Liver (tissue), 9 donors: ENCODE data around the gene CDT1. TPM values are rescaled to one million over a fixed set of nuclear protein-coding genes. Genes with fewer than 3 reads are reported as not detected.
A peak's percentile ranks its signal among the peaks of the same experiment; 100 is the strongest.

ENCODE experiments used
- DNase-seq: peaks from one replicate; pipeline ENCODE4 v3.0.0-alpha.2; 2017; ENCODE audit warnings: low spot score
- H3K27ac ChIP-seq, 2 donors: one replicate each; pipeline ENCODE4 v1.7.0; 2013; ENCODE audit warnings: inconsistent platforms in 2 of 2, low read length in 2 of 2, control low read depth in 1 of 2, low read depth in 1 of 2, mild to moderate bottlenecking in 1 of 2
- H3K27me3 ChIP-seq, 4 donors: one replicate each; pipeline versions ENCODE4 v1.6.1 to v1.7.0; 2013; ENCODE audit warnings: low read length in 3 of 4, inconsistent platforms in 1 of 4, mild to moderate bottlenecking in 1 of 4, moderate library complexity in 1 of 4; ENCODE audit not compliant: control insufficient read depth in 4 of 4, insufficient read depth in 4 of 4
- H3K36me3 ChIP-seq, 4 donors: one replicate each; pipeline versions ENCODE4 v1.6.1 to v1.7.0; 2013; ENCODE audit warnings: low read length in 3 of 4, mild to moderate bottlenecking in 3 of 4, low read depth in 1 of 4, moderate library complexity in 1 of 4; ENCODE audit not compliant: control insufficient read depth in 4 of 4, insufficient read depth in 3 of 4
- H3K4me1 ChIP-seq, 4 donors: one replicate each; pipeline versions ENCODE4 v1.6.1 to v1.7.0; 2013; ENCODE audit warnings: low read length in 3 of 4, mild to moderate bottlenecking in 3 of 4, moderate library complexity in 1 of 4; ENCODE audit not compliant: control insufficient read depth in 4 of 4, insufficient read depth in 4 of 4
- H3K4me3 ChIP-seq, 3 donors: one replicate each; pipeline versions ENCODE4 v1.6.1 to v1.7.0; 2013; ENCODE audit warnings: low read length in 3 of 3, control low read depth in 1 of 3, low read depth in 1 of 3, mild to moderate bottlenecking in 1 of 3
- H3K9ac ChIP-seq, 2 donors: one replicate each; pipeline ENCODE4 v1.7.0; 2013; ENCODE audit warnings: low read length in 2 of 2, mild to moderate bottlenecking in 2 of 2, moderate library complexity in 2 of 2, control low read depth in 1 of 2, low read depth in 1 of 2
- H3K9me3 ChIP-seq, 4 donors: one replicate each; pipeline versions ENCODE4 v1.6.1 to v1.7.0; 2013; ENCODE audit warnings: low read length in 3 of 4; ENCODE audit not compliant: control insufficient read depth in 4 of 4
- ATF3 ChIP-seq: IDR thresholded peaks from 2 replicates; pipeline ENCODE4 v1.6.1; 2016; ENCODE audit warnings: antibody characterized with exemption
- CTCF ChIP-seq: fragments of 150-350 bp; IDR thresholded peaks from 2 replicates; pipeline ENCODE4 v1.5.1; 2017; ENCODE audit warnings: improper control_type of control experiment, low read depth, low read length; ENCODE audit not compliant: missing input control
- EGR1 ChIP-seq, 2 donors: IDR thresholded peaks; 2 replicates each; pipeline ENCODE4 v1.6.1; 2016 to 2018; ENCODE audit warnings: antibody characterized with exemption in 2 of 2, low read depth in 2 of 2
- FOXA1 ChIP-seq: IDR thresholded peaks from 2 replicates; pipeline ENCODE4 v1.6.1; 2016; ENCODE audit warnings: antibody characterized with exemption
- FOXA2 ChIP-seq: IDR thresholded peaks from 2 replicates; pipeline ENCODE4 v1.6.1; 2016; ENCODE audit warnings: antibody characterized with exemption
- GABPA ChIP-seq, 2 donors: IDR thresholded peaks in 1 of 2; conservative IDR thresholded peaks in 1 of 2; 2 replicates each; pipeline ENCODE4 v1.6.1; 2016; ENCODE audit warnings: antibody characterized with exemption in 2 of 2, mild to moderate bottlenecking in 1 of 2, moderate library complexity in 1 of 2
- HNF4A ChIP-seq, 2 donors: conservative IDR thresholded peaks; 2 replicates each; pipeline ENCODE4 v1.6.1; 2016; ENCODE audit warnings: antibody characterized with exemption in 2 of 2, mild to moderate bottlenecking in 2 of 2
- HNF4G ChIP-seq: IDR thresholded peaks from 2 replicates; pipeline ENCODE4 v1.6.1; 2016; ENCODE audit warnings: antibody characterized with exemption
- JUND ChIP-seq, 2 donors: IDR thresholded peaks; 2 replicates each; pipeline ENCODE4 v1.6.1; 2016; ENCODE audit warnings: antibody characterized with exemption in 2 of 2
- MAX ChIP-seq: IDR thresholded peaks from 2 replicates; pipeline ENCODE4 v1.6.1; 2016; ENCODE audit warnings: antibody characterized with exemption
- NR2F2 ChIP-seq: IDR thresholded peaks from 2 replicates; pipeline ENCODE4 v1.6.1; 2016; ENCODE audit warnings: antibody characterized with exemption
- RAD21 ChIP-seq, 2 donors: IDR thresholded peaks; 2 replicates each; pipeline ENCODE4 v1.6.1; 2016; ENCODE audit warnings: antibody characterized with exemption in 2 of 2, mild to moderate bottlenecking in 2 of 2
- REST ChIP-seq: IDR thresholded peaks from 2 replicates; pipeline ENCODE4 v1.6.1; 2016; ENCODE audit warnings: antibody characterized with exemption, mild to moderate bottlenecking
- RXRA ChIP-seq, 2 donors: IDR thresholded peaks; 2 replicates each; pipeline ENCODE4 v1.6.1; 2017 to 2018; ENCODE audit warnings: antibody characterized with exemption in 2 of 2, mild to moderate bottlenecking in 1 of 2
- SP1 ChIP-seq: IDR thresholded peaks from 2 replicates; pipeline ENCODE4 v1.6.1; 2018; ENCODE audit warnings: antibody characterized with exemption, mild to moderate bottlenecking
- TAF1 ChIP-seq: conservative IDR thresholded peaks from 2 replicates; pipeline ENCODE4 v1.6.1; 2016; ENCODE audit warnings: antibody characterized with exemption, mild to moderate bottlenecking
- YY1 ChIP-seq: IDR thresholded peaks from 2 replicates; pipeline ENCODE4 v1.6.1; 2016; ENCODE audit warnings: antibody characterized with exemption, mild to moderate bottlenecking
- ZBTB33 ChIP-seq: IDR thresholded peaks from 2 replicates; pipeline ENCODE4 v1.6.1; 2016; ENCODE audit warnings: antibody characterized with exemption
- WGBS: extraction: QIAGEN DNeasy Blood & Tissue Kit; methylation state at CpG from one replicate; pipeline ENCODE4 v1.1.7; 2013; 5-methylcytosine and 5-hydroxymethylcytosine counted together
- polyA plus RNA-seq, 2 donors: library from polyadenylated mRNA; stranded (reverse) in 1 of 2; unstranded in 1 of 2; fragments of 200-250 nt in 1 of 2; fragments of >200 nt in 1 of 2; fragmentation: Nextera tagmentation in 1 of 2; extraction: Ambion mirVana in 1 of 2; gene quantifications; one replicate each; pipeline versions ENCODE4 v1.2.1 to v1.2.3, GENCODE V29; 2013 to 2015
- total RNA-seq, 2 donors: library from RNA; depleted of rRNA; stranded (reverse); fragments of >200 nt; gene quantifications; one replicate each; pipeline ENCODE4 v1.2.3, GENCODE V29; 2014
- donor health status: healthy.
- donor health status: healthy.
- donor health status: healthy.
- donor health status: healthy.
- donor health status: healthy.

Gene CDT1
- total and polyA plus RNA-seq, 4 donors, result 0.08 to 37.6 (median 0.93) TPM

- H3K27me3 ChIP-seq, result no peaks in the 10 kb centered on the region
- TF ChIP-seq YY1 (no peak), FOXA1 (no peak), REST (no peak), ZBTB33 (no peak), TAF1 (no peak), NR2F2 (no peak), JUND (IDR thresholded peaks at IDR 0.05) (no peak), HNF4A (conservative IDR thresholded peaks at IDR 0.05) (no peak), SP1 (no peak), FOXA2 (no peak), CTCF (no peak), RXRA (IDR thresholded peaks at IDR 0.05) (no peak), ATF3 (no peak), MAX (no peak), HNF4G (no peak), GABPA (IDR thresholded peaks at IDR 0.05 in 1 of 2, conservative IDR thresholded peaks at IDR 0.05 in 1 of 2) (no peak), EGR1 (IDR thresholded peaks at IDR 0.05; ENCODE audit: low read depth in 2 of 2) (no peak), RAD21 (IDR thresholded peaks at IDR 0.05) (no peak)
- no peak overlapping the region for H3K27ac ChIP-seq
- H3K9me3 ChIP-seq, result no peaks in the 10 kb centered on the region
- peaks cover 11 to 29% (median 13%) of the 10 kb centered on the region in 4 donors for H3K4me1 ChIP-seq
- DNase-seq, result no peak
- H3K4me3 ChIP-seq, result no peak overlapping the region
- peak overlapping the region in 1 of 2 donors; percentile 21 for H3K9ac ChIP-seq
- H3K36me3 ChIP-seq, result peaks cover 0 to 8% (median 3%) of the 10 kb centered on the region in 4 donors
- 92% methylated on average over 22 of the region's 22 CpGs for WGBS
These were observed 1.7 kb downstream of the CDT1 start for GRCh38 chr16:88805340-88805715.
